SK-N-SH (cell line): ENCODE data around the gene OLFML1. TPM values are rescaled to one million over a fixed set of nuclear protein-coding genes. Genes with fewer than 3 reads are reported as not detected.

Experiments
- CTCF ChIA-PET: fragments of 300-600, 350-600 bp; formaldehyde crosslinking; extraction: SDS; loops from one replicate; lab custom pipeline; 2021; lab: Yijun Ruan, JAX
- POLR2A ChIA-PET: fragments of 350-600 bp; sonication (Branson Sonifier 250); formaldehyde crosslinking; extraction: SDS; loops from one replicate; lab custom pipeline; 2020; ENCODE audit warnings: antibody characterized with exemption, inconsistent platforms; lab: Yijun Ruan, JAX
- DNase-seq: peaks from one replicate; pipeline ENCODE4 v3.0.0; 2012
- H2AFZ ChIP-seq: fragments of 200-600 bp; sonication (generic); 2 replicates; pipeline ENCODE4 v1.8.1; 2016; ENCODE audit warnings: antibody characterized with exemption, mild to moderate bottlenecking, low read depth
- H3F3A ChIP-seq: fragments of 200-600 bp; sonication (generic); replicated peaks from 2 replicates; pipeline ENCODE3; 2016; ENCODE audit warnings: antibody characterized with exemption, mild to moderate bottlenecking; ENCODE audit not compliant: insufficient read depth
- H3K27ac ChIP-seq, 2 experiments: fragments of 200-500 bp in 1 of 2; fragments of 200-600 bp in 1 of 2; sonication (Bioruptor generic) in 1 of 2; sonication (generic), shearing (Covaris generic) in 1 of 2; 2 replicates each; pipeline versions ENCODE4 v1.5.1 to v1.6.1; 2014 to 2016; ENCODE audit warnings: low read depth in 2 of 2, inconsistent platforms in 1 of 2, low read length in 1 of 2, mild to moderate bottlenecking in 1 of 2, mixed read lengths in 1 of 2
- H3K27me3 ChIP-seq: fragments of 200-600 bp; sonication (generic), shearing (Covaris generic); 2 replicates; pipeline ENCODE4 v1.6.1; 2016; ENCODE audit warnings: mixed run types; ENCODE audit not compliant: insufficient read depth
- H3K36me3 ChIP-seq, 2 experiments: fragments of 200-500 bp in 1 of 2; fragments of 200-600 bp in 1 of 2; sonication (Bioruptor generic) in 1 of 2; sonication (generic) in 1 of 2; replicated peaks in 1 of 2; 2 replicates each; pipeline versions ENCODE3 to v1.5.1; 2014 to 2016; ENCODE audit warnings: low read length in 1 of 2, mild to moderate bottlenecking in 1 of 2; ENCODE audit not compliant: insufficient read depth in 2 of 2, control insufficient read depth in 1 of 2
- H3K4me1 ChIP-seq, 2 experiments: fragments of 200-500 bp in 1 of 2; fragments of 200-600 bp in 1 of 2; sonication (Bioruptor generic) in 1 of 2; sonication (generic), shearing (Covaris generic) in 1 of 2; 2 replicates each; pipeline versions ENCODE4 v1.5.1 to v1.6.1; 2014 to 2016; ENCODE audit warnings: low read depth in 1 of 2, low read length in 1 of 2, mixed run types in 1 of 2; ENCODE audit not compliant: insufficient read depth in 2 of 2, control insufficient read depth in 1 of 2
- H3K4me2 ChIP-seq: fragments of 200-600 bp; sonication (generic), shearing (Covaris generic); 2 replicates; pipeline ENCODE4 v1.6.1; 2017; ENCODE audit warnings: mixed run types
- H3K4me3 ChIP-seq, 2 experiments: fragments of 200-500 bp in 1 of 2; fragments of 200-600 bp in 1 of 2; sonication (Bioruptor generic) in 1 of 2; sonication (generic), shearing (Covaris generic) in 1 of 2; 2 replicates each; pipeline versions ENCODE4 v1.5.1 to v1.8.1; 2014 to 2016; ENCODE audit warnings: low read depth in 2 of 2, inconsistent platforms in 1 of 2, low read length in 1 of 2, mild to moderate bottlenecking in 1 of 2, mixed read lengths in 1 of 2, moderate library complexity in 1 of 2
- H3K79me2 ChIP-seq: fragments of 200-600 bp; sonication (generic); 2 replicates; pipeline ENCODE4 v1.8.1; 2017; ENCODE audit warnings: mild to moderate bottlenecking; ENCODE audit not compliant: insufficient read depth
- H3K9ac ChIP-seq: fragments of 200-600 bp; sonication (generic); 2 replicates; pipeline ENCODE4 v1.6.1; 2017; ENCODE audit warnings: mixed run types
- H3K9me2 ChIP-seq: fragments of 200-600 bp; sonication (generic); 2 replicates; pipeline ENCODE4 v1.6.1; 2017; ENCODE audit warnings: mixed run types
- H3K9me3 ChIP-seq: fragments of 200-600 bp; sonication (generic); 2 replicates; pipeline ENCODE4 v1.6.1; 2017; ENCODE audit warnings: mixed run types, mild to moderate bottlenecking, moderate library complexity
- H4K20me1 ChIP-seq: fragments of 200-600 bp; sonication (generic); 2 replicates; pipeline ENCODE4 v1.6.1; 2017; ENCODE audit warnings: mild to moderate bottlenecking, mixed run types; ENCODE audit not compliant: insufficient read depth
- FOSL2 ChIP-seq: IDR thresholded peaks from 2 replicates; pipeline ENCODE4 v1.4.0; 2012; ENCODE audit warnings: low read depth, mild to moderate bottlenecking, moderate library complexity, borderline replicate concordance
- FOXM1 ChIP-seq: IDR thresholded peaks from 2 replicates; pipeline ENCODE4 v1.4.0; 2012; ENCODE audit warnings: low read depth, mild to moderate bottlenecking
- GATA2 ChIP-seq: sonication (generic); formaldehyde crosslinking; IDR thresholded peaks from 2 replicates; pipeline ENCODE4 v1.5.0; 2020; ENCODE audit warnings: mild to moderate bottlenecking, missing genetic modification reagents
- MEF2A ChIP-seq: IDR thresholded peaks from 2 replicates; pipeline ENCODE4 v1.4.0; 2012; ENCODE audit warnings: low read depth, borderline replicate concordance
- MXI1 ChIP-seq: IDR thresholded peaks from 2 replicates; pipeline ENCODE4 v1.6.1; 2012; ENCODE audit warnings: mild to moderate bottlenecking, low read depth, low read length, improper control_type of control experiment
- RXRA ChIP-seq: IDR thresholded peaks from 2 replicates; pipeline ENCODE4 v1.4.0; 2012; ENCODE audit warnings: low read depth, mild to moderate bottlenecking, borderline replicate concordance
- SIN3A ChIP-seq: IDR thresholded peaks from 2 replicates; pipeline ENCODE4 v1.6.1; 2012; ENCODE audit warnings: low read depth, mild to moderate bottlenecking, low read length, moderate library complexity, borderline replicate concordance
- TAF1 ChIP-seq: IDR thresholded peaks from 2 replicates; pipeline ENCODE4 v1.6.1; 2012; ENCODE audit warnings: low read depth, mild to moderate bottlenecking, low read length, moderate library complexity, borderline replicate concordance
- TCF12 ChIP-seq: IDR thresholded peaks from 2 replicates; pipeline ENCODE4 v1.4.0; 2012
- WGBS: methylation state at CpG from one replicate; pipeline ENCODE4 v1.1.6; 2017; ENCODE audit warnings: low lambda C conversion rate; 5-methylcytosine and 5-hydroxymethylcytosine counted together
- polyA plus RNA-seq, 3 experiments: library from polyadenylated mRNA; depleted of rRNA; stranded (reverse); fragments of >200 nt; gene quantifications; 2 replicates each; pipeline ENCODE4 v1.2.3, GENCODE V29; 2012
- TF ChIP-seq, protein P1 (sequence below): IDR thresholded peaks from 2 replicates; pipeline ENCODE4 v1.4.0; 2012; ENCODE audit warnings: low read depth, borderline replicate concordance
- TF ChIP-seq, protein P2 (sequence below): IDR thresholded peaks from 2 replicates; pipeline ENCODE4 v1.4.0; 2012; ENCODE audit warnings: low read depth, borderline replicate concordance
- TF ChIP-seq, protein P3 (sequence below): IDR thresholded peaks from 2 replicates; pipeline ENCODE4 v1.6.1; 2012; ENCODE audit warnings: mild to moderate bottlenecking, low read depth, low read length, moderate library complexity

The OLFML1 gene
- polyA plus RNA-seq, 1 of the 3 experiments (the other 2 are of a cell fraction) = not detected

DNA sequence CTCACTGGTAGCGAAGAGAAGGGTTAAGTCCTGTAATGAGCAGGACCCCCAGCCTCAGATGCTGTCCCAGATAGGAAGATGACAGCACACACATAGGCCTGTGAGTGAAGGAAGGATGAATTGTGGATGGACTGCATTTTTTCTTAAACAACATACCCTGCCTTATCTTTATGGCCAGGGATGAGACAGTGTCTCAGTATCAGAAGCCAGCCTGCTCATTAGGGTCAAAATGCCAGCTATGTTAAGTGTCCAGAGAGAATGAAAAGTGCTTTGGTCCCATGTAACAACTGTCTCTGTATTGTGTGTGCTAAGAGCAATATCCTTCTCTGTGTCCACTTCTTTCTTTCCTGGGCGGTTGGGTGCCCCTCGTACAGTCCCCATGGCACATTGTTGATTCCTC, 58.7 kb downstream of the OLFML1 start:
- Histone ChIP-seq H3K4me2 (no peak overlapping the region), H2AFZ (no peak overlapping the region), H3K27ac (no peak overlapping the region), H3F3A (no peaks in the 10 kb centered on the region), H3K4me1 (peaks cover 0 to 26% of the 10 kb centered on the region in 2 experiments; a peak in 2 of 4 replicates), H3K4me3 (no peak overlapping the region), H3K79me2 (no peaks in the 10 kb centered on the region), H3K9ac (no peak overlapping the region), H3K9me2 (no peaks in the 10 kb centered on the region), H4K20me1 (no peaks in the 10 kb centered on the region), H3K9me3 (no peaks in the 10 kb centered on the region), H3K36me3 (no peaks in the 10 kb centered on the region), H3K27me3 (no peaks in the 10 kb centered on the region; the same call in 1 of the 2 replicates)
- TF ChIP-seq TCF12 = no peak
- TF ChIP-seq MXI1 = no peak
- TF ChIP-seq, protein P1, sequence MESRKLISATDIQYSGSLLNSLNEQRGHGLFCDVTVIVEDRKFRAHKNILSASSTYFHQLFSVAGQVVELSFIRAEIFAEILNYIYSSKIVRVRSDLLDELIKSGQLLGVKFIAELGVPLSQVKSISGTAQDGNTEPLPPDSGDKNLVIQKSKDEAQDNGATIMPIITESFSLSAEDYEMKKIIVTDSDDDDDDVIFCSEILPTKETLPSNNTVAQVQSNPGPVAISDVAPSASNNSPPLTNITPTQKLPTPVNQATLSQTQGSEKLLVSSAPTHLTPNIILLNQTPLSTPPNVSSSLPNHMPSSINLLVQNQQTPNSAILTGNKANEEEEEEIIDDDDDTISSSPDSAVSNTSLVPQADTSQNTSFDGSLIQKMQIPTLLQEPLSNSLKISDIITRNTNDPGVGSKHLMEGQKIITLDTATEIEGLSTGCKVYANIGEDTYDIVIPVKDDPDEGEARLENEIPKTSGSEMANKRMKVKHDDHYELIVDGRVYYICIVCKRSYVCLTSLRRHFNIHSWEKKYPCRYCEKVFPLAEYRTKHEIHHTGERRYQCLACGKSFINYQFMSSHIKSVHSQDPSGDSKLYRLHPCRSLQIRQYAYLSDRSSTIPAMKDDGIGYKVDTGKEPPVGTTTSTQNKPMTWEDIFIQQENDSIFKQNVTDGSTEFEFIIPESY = no peak
- TF ChIP-seq FOXM1 = no peak
- TF ChIP-seq MEF2A = no peak
- TF ChIP-seq, protein P2, sequence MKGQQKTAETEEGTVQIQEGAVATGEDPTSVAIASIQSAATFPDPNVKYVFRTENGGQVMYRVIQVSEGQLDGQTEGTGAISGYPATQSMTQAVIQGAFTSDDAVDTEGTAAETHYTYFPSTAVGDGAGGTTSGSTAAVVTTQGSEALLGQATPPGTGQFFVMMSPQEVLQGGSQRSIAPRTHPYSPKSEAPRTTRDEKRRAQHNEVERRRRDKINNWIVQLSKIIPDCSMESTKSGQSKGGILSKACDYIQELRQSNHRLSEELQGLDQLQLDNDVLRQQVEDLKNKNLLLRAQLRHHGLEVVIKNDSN = no peak
- no peak for TF ChIP-seq RXRA
- TF ChIP-seq TAF1 = no peak
- TF ChIP-seq SIN3A = no peak
- no peak for TF ChIP-seq GATA2
- TF ChIP-seq FOSL2 = no peak
- TF ChIP-seq, protein P3, sequence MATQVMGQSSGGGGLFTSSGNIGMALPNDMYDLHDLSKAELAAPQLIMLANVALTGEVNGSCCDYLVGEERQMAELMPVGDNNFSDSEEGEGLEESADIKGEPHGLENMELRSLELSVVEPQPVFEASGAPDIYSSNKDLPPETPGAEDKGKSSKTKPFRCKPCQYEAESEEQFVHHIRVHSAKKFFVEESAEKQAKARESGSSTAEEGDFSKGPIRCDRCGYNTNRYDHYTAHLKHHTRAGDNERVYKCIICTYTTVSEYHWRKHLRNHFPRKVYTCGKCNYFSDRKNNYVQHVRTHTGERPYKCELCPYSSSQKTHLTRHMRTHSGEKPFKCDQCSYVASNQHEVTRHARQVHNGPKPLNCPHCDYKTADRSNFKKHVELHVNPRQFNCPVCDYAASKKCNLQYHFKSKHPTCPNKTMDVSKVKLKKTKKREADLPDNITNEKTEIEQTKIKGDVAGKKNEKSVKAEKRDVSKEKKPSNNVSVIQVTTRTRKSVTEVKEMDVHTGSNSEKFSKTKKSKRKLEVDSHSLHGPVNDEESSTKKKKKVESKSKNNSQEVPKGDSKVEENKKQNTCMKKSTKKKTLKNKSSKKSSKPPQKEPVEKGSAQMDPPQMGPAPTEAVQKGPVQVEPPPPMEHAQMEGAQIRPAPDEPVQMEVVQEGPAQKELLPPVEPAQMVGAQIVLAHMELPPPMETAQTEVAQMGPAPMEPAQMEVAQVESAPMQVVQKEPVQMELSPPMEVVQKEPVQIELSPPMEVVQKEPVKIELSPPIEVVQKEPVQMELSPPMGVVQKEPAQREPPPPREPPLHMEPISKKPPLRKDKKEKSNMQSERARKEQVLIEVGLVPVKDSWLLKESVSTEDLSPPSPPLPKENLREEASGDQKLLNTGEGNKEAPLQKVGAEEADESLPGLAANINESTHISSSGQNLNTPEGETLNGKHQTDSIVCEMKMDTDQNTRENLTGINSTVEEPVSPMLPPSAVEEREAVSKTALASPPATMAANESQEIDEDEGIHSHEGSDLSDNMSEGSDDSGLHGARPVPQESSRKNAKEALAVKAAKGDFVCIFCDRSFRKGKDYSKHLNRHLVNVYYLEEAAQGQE = no peak
- 49% methylated on average over 3 of the region's 3 CpGs for WGBS
- DNase-seq = no peak
- POLR2A ChIA-PET = no interaction called here
- CTCF ChIA-PET = interaction anchor here (1.2 to 3.4 kb wide), 4 partner anchors 28 to 122 kb away, joined by 4 to 20 read pairs (median 6); partner anchors contain the start of gene PPFIBP2
